HG03571 (cell line): ENCODE data around the gene TMEM271.
"Not testable (repeated sequence)": the region's sequence is repeated elsewhere in the genome, so short reads cannot be mapped to it uniquely, and the experiment has no call there.

Experiments used
- ATAC-seq: cut with Tn5 transposase; IDR thresholded peaks from one replicate; pipeline ENCODE4 v1.9.1; 2021; ENCODE audit not compliant: unreplicated experiment

Gene TMEM271

GRCh38 chr4:610411-611261 lies 34.5 kb upstream of the TMEM271 start:
- no peak for ATAC-seq

DNA sequence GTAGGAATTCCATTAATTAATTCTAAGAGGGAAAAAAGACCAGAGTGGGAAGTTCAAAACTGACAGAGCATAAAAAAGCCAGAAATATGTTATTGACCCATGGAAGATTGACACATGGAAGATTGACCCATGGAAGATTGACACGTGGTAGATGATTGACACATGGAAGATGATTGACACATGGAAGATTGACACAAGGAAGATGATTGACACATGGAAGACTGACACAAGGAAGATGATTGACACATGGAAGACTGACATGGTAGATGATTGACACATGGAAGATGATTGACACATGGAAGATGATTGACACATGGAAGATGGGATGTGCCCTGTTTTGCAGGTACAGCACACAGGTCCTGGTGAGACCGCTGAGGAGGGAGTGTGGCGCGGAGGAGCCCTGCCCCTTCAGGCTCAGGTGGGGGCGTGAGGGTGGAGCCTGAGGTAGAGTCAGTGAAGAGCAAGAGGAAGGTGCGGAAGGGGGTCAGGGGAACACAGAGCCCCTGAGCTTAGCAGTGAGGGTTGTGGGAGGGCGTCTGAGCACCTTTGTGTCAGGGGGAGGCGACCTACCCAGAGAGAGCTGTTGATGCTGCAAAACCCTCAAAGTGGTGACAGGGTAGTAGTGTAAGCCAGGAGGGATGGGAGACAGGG lies 33.4 kb upstream of the TMEM271 start:
- no peak for ATAC-seq

DNA sequence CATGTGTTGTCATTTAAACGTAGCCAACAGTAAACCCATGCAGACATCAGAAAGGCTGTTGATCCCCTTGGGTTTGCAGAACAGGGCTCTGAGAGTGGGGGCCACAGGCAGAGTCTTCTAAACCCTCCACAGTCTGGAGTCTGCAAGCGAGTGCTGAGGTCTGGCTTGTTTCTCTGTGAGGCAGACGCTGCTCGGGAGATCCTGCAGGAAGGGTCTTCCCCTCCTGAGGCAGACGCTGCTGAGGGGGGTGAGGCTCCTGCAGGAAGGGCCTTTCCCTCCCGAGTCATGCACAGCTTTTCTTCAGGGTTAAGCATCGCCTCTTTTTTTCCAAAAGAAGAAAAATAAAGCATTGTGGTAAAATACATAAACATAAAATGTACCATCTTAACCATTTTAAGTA lies 32.1 kb upstream of the TMEM271 start:
- ATAC-seq = no peak

DNA sequence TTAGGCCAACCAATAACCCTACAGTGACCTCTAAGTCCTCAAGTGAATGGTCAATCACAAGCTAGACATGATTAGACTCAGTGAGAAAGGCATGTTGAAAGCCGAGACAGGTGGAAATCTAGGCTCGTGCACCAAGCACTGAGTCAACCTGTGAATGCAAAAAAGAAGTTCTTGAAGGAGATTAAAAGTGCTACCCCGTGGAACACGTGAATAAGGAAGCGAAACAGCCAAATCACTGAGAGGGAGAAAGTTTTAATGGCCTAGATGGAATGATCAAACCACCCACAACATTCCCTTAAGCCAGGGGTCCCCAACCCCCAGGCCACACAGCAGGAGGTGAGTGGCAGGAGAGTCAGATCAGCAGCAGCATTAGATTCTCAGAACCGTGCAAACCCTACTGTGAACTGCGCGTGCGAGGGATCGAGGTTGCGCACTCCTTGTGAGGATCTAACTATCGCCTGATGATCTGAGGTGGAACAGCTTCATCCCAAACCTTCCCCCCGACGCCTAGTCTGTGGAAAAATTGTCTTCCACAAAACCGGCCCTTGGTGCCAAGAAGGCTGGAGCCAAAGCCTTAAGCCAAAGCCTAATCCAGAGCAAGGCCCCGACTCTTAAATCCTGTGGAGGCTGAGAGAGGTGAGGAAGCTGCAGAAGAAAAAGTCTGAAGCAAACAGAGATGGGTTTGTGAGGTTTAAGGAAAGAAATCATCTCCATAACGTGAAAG lies 29.8 kb upstream of the TMEM271 start:
- no peak for ATAC-seq

GRCh38 chr4:604131-604530 lies 28.0 kb upstream of the TMEM271 start:
- ATAC-seq = no peak

- ATAC-seq = no peak
Measured at GRCh38 chr4:602559-602942, 26.5 kb upstream of the TMEM271 start.

DNA sequence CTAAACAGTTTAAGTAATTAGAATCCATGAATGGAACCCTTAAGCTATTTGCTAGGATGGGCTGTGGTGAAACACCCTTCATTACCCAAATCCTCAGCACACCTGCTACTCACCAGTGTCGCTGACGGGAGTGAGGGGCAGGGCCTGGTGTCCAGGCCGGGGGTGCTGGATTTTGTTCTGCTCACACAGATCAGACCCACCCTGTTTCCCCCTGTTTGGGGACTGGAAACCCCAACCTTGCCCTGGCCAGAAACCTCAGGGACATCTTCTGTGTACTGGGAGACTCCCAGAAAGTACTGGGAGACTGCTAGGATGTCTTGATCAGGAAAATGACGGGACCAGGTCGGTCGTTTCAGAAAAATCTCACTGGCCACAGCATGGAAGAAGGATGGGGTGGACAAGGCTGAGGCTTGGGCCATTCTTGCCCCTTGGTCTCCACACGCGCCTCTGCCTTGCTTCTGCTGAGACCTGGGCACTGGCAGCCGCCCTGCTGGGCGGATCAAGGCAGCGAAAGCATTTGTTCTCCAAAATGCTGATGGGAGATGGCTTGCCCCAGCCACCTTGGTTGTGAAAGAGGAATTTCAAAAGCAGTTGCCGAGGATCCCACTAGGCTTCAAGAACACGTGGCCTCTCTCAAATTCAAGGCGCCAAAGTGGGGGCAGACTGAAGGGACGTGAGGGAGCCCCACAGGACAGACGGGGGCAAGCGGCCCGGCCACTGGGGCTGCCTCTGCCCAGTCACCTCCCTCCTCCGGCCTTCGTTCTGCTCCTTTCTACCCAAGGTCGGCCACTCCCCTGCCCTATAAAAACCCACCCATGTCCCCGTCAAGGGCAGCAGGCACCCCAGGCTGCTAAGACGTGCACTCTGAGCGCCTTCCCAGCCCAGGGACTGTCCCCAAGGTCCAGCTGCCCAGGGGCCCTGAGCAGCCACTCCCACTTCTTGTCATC lies 25.8 kb upstream of the TMEM271 start:
- no peak for ATAC-seq

DNA sequence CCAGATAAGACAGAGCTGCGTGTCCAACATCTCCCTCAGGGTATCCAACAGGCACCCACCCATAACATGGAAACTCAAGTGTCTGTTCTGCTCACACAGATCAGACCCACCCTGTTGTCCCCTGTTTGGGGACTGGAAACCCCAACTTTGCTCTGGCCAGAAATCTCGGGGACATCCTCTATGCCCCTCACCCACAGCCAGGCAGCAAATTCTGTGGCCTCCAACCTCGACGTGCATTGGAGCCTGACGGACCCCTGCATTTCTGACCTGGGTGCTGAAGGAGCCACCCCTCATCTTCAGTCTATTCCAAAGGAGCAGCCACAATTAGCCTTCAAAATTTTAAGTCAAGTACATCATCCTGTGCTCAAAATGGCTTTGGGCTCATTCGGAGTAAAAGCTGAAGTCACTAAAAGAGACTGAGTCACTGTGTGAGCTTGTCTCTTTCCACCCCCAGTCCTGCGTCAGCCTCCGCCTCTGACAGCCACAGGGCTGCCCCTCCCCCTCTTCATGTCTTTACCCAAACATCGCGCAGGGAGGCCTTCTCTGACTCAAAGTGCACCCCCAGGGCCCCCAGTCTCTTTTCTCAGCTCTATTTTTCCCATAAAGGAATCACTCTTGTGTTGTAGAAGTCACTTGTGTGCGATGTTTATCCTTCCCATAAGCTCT lies 24.9 kb upstream of the TMEM271 start:
- no peak for ATAC-seq

- ATAC-seq = no peak
Measured at GRCh38 chr4:600166-600565, 24.1 kb upstream of the TMEM271 start.

DNA sequence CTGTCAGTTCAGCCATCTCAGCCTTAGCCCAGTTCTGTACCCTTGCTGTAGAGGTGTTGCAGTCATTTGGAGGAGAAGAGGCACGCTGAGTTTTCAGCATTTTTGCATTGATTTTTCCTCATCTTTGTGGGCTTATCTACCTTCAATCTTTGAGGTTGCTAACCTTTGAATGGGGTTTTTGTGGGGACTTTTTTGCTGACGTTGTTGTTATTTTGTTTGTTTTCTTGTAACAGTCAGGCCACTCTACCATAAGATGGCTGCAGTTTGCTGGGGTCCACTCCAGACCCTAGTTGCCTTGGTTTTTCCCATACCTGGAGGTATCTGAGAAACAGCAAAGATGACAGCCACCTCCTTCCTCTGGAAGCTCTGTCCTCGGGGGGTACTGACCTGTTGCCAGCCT lies 22.8 kb upstream of the TMEM271 start:
- no peak for ATAC-seq

GRCh38 chr4:592825-593520 lies 16.9 kb upstream of the TMEM271 start:
- no peak for ATAC-seq

DNA sequence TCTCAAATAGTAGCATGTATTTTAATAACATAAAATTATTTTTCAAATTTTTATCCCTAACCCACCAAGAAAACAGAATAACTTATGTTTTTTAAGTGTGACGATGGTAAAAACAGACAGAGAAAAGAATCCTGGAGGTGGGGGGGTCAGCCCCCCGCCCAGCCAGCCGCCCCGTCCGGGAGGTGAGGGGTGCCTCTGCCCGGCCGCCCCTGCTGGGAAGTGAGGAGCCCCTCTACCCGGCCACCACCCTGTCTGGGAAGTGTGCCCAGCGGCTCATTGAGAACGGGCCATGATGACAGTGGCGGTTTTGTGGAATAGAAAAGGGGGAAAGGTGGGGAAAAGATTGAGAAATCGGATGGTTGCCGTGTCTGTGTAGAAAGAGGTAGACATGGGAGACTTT lies 16.1 kb upstream of the TMEM271 start:
- not testable (repeated sequence) for ATAC-seq

DNA sequence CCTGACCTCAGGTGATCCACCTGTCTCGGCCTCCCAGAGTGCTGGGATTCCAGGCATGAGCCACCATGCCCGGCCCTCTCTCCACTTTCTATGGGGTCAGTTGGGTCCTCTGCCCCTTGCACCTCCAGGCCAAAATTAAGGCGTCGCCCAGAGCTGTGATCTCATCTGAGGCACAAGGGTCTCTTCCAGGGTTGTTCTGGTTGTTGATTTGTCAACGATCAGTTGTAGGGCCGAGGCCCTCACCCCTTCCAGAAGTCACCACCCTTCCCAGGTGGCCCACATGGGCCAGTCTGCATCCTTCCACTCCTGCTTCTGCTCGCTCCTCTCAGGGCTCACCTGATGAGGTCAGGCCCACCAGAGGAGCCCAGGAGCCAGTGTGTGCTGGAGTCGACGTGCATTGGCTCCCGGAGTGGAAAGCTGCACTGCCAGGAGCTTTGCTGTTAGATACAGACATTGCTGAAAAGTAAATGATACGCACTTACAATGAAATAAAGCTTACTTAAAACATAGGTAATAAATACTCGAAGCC lies 14.3 kb upstream of the TMEM271 start:
- ATAC-seq = no peak

GRCh38 chr4:589219-589963 lies 13.3 kb upstream of the TMEM271 start:
- ATAC-seq = no peak

DNA sequence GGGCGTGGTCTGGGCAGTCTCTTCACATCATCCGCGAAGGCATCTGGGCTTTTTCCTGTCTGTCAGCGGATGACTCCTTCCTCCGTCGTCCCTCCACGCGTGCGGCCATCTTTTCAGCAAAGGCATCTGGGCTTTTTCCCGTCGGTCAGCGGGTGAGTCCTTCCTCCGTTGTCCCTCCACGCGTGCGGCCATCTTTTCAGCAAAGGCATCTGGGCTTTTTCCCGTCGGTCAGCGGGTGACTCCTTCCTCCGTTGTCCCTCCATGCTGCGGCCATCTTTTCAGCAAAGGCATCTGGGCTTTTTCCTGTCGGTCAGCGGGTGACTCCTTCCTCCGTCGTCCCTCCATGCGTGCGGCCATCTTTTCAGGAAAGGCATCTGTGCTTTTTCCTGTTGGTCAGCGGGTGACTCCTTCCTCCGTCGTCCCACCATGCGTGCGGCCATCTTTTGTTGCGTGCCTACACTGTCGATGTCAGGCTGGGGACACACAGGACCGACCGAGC lies 12.3 kb upstream of the TMEM271 start:
- no peak for ATAC-seq

DNA sequence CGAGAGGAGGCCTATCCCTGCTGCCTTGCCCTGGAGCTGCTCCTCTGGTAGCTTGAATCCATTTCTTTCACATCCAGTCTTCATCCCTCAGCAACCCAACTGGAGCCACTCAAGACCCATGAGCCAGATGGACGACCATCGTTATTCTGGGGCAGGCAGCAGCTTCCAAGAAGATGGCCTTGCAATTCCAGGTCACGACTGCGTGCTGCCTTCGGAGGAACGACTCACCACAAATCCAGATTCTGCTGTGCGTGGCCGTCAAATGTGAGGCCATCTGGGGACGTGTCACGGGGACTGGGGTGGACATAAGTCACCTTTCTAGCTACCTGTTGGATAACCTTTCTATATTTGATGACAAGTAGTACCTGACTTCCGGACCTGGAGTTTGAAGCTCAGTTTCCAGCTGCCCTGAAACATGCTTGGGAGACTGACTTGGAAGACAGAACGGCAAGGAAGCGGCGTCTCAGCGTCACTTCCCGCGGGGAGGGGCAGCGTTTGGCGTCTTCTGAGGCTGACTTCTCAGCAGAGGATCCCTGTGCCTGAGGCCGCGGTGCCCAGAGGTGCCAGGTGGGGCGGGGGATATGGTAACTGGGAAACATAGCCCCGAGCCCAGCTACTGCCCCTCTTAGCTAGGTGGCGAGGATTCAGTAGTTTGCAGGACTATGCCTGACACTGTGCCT lies 11.7 kb upstream of the TMEM271 start:
- ATAC-seq = no peak

- ATAC-seq = no peak
Measured at GRCh38 chr4:583820-584219, 7.7 kb upstream of the TMEM271 start.

GRCh38 chr4:581753-582361 lies 5.8 kb upstream of the TMEM271 start:
- ATAC-seq = no peak
